HG03159 (cell line): ENCODE results near the gene C2CD3.
"Not testable (repeated sequence)": the region's sequence is repeated elsewhere in the genome, so short reads cannot be mapped to it uniquely, and the experiment has no call there.

Source experiments
- ATAC-seq: cut with Tn5 transposase; IDR thresholded peaks from one replicate; pipeline ENCODE4 v1.9.1; 2021; ENCODE audit warnings: mild to moderate bottlenecking, moderate library complexity; ENCODE audit not compliant: unreplicated experiment

The C2CD3 gene

GRCh38 chr11:74120260-74121035 is 50.4 kb downstream of the C2CD3 start:
- not testable (repeated sequence) for ATAC-seq

- ATAC-seq = no peak
These were observed 54.1 kb downstream of the C2CD3 start for GRCh38 chr11:74116719-74117118.

GRCh38 chr11:74112877-74113276 is 57.9 kb downstream of the C2CD3 start:
- ATAC-seq = no peak

- ATAC-seq = no peak
These were observed 64.7 kb downstream of the C2CD3 start for GRCh38 chr11:74106124-74106523.

- ATAC-seq = no peak
These were observed 68.5 kb downstream of the C2CD3 start for GRCh38 chr11:74102321-74102720.

GRCh38 chr11:74100735-74101134 is 70.1 kb downstream of the C2CD3 start:
- ATAC-seq = no peak

GRCh38 chr11:74100231-74100630 is 70.6 kb downstream of the C2CD3 start:
- ATAC-seq = no peak

GRCh38 chr11:74097686-74098237 is 73.0 kb downstream of the C2CD3 start:
- ATAC-seq = no peak

GRCh38 chr11:74094393-74094792 is 76.4 kb downstream of the C2CD3 start:
- ATAC-seq = no peak

GRCh38 chr11:74092425-74092824 is 78.4 kb downstream of the C2CD3 start:
- ATAC-seq = no peak

- no peak for ATAC-seq
These were observed 79.3 kb downstream of the C2CD3 start for GRCh38 chr11:74091549-74091948.

GRCh38 chr11:74090701-74091100 is 80.1 kb downstream of the C2CD3 start:
- ATAC-seq = no peak

GRCh38 chr11:74086242-74086884 is 84.4 kb downstream of the C2CD3 start:
- ATAC-seq = no peak

- no peak for ATAC-seq
These were observed 85.3 kb downstream of the C2CD3 start for GRCh38 chr11:74085542-74085892.

GRCh38 chr11:74084796-74085541 is 85.8 kb downstream of the C2CD3 start:
- no peak for ATAC-seq

GRCh38 chr11:74083927-74084326 is 86.9 kb downstream of the C2CD3 start:
- ATAC-seq = not testable (repeated sequence)

- no peak for ATAC-seq
These were observed 89.4 kb downstream of the C2CD3 start for GRCh38 chr11:74081428-74081827.

- no peak for ATAC-seq
These were observed 93.6 kb downstream of the C2CD3 start for GRCh38 chr11:74077193-74077592.

- no peak for ATAC-seq
These were observed 98.1 kb downstream of the C2CD3 start for GRCh38 chr11:74072721-74073120.

GRCh38 chr11:74072286-74072685 is 98.5 kb downstream of the C2CD3 start:
- ATAC-seq = no peak

GRCh38 chr11:74070723-74071492 is 99.9 kb downstream of the C2CD3 start:
- no peak for ATAC-seq
